Spleen (tissue), 7 donors: ENCODE data around the gene ENPP6.

Experiments
- POLR2A ChIP-seq, 3 donors: fragments of 450-650 bp; IDR thresholded peaks; one replicate each; pipeline ENCODE4 v1.5.1; 2017; ENCODE audit warnings: antibody characterized with exemption in 3 of 3, mild to moderate bottlenecking in 1 of 3
- POLR2AphosphoS5 ChIP-seq, 3 donors: sonication (generic); formaldehyde crosslinking; IDR thresholded peaks; one replicate each; pipeline ENCODE4 v1.5.1; 2017; ENCODE audit warnings: antibody characterized with exemption in 3 of 3
- TF ChIP-seq, protein P1 (sequence below), 11 experiments: fragments of 200-600 bp in 7 of 11; fragments of 450-650 bp in 4 of 11; sonication (generic) in 4 of 11; IDR thresholded peaks in 8 of 11; conservative IDR thresholded peaks in 3 of 11; 1 replicate in 7 of 11; 2 replicates in 4 of 11; pipeline versions ENCODE4 v1.4.0 to v1.8.0; 2016 to 2021; ENCODE audit warnings: antibody characterized with exemption in 11 of 11, inconsistent platforms in 4 of 11, mild to moderate bottlenecking in 1 of 11
- donor health status: DM: no; HTN: no; CAD: no; lungs with moderate emphysema.
- donor health status: DM: no; HTN: no; CAD: no.
- donor health status: DM: no; HTN: no; CAD: no.

DNA sequence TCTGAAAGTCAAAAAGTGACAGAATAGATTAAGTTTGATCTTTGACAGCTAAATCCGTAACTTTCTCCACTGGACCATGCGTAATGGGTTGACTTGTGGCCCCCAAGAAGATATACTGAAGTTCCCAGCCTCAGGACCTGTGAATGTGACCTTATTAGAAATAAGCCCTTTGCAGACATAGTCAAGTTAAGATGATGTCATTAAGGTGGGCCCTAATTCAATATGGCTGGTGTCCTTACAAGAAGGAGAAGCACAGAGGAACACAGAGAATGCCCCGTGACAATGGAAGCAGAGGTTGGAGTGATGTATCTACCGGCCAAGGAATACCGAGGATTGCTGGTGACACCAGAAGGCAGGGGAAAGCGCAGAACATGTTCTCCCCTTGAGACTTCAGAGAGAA is 14.4 kb downstream of the ENPP6 start:
- TF ChIP-seq, protein P1, sequence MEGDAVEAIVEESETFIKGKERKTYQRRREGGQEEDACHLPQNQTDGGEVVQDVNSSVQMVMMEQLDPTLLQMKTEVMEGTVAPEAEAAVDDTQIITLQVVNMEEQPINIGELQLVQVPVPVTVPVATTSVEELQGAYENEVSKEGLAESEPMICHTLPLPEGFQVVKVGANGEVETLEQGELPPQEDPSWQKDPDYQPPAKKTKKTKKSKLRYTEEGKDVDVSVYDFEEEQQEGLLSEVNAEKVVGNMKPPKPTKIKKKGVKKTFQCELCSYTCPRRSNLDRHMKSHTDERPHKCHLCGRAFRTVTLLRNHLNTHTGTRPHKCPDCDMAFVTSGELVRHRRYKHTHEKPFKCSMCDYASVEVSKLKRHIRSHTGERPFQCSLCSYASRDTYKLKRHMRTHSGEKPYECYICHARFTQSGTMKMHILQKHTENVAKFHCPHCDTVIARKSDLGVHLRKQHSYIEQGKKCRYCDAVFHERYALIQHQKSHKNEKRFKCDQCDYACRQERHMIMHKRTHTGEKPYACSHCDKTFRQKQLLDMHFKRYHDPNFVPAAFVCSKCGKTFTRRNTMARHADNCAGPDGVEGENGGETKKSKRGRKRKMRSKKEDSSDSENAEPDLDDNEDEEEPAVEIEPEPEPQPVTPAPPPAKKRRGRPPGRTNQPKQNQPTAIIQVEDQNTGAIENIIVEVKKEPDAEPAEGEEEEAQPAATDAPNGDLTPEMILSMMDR (IDR thresholded peaks at IDR 0.05 in 8 of 11, conservative IDR thresholded peaks at IDR 0.05 in 3 of 11), result no peak
- TF ChIP-seq POLR2AphosphoS5 (IDR thresholded peaks at IDR 0.05) (no peak), POLR2A (IDR thresholded peaks at IDR 0.05) (no peak)
